ENCODE data around the gene NCAM2.

Gene NCAM2

DNA sequence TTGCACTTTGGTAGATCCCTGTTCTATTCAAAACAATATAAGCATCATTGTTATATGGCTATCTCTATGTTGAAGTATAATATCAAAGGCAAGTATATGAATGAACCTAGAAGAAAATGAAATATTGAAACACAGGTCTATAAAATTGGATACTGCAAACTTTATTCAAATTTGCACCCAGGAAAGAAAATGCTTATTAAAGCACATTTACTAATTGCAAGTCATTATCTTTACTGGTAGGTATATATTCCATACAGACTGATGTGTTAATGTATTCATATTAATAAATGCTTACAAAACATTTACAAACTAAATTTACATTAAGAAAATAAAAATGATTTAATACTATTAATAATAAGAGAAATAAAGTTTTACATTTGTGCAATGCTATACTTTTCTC lies 469.8 kb downstream of the NCAM2 start:
- no peak for TF ChIP-seq POLR2AphosphoS5 (IDR thresholded peaks at IDR 0.05; ENCODE audit: low read depth)
- TF ChIP-seq GABPA (IDR thresholded peaks at IDR 0.05; ENCODE audit: low read depth), result no peak
- TF ChIP-seq, protein P1, sequence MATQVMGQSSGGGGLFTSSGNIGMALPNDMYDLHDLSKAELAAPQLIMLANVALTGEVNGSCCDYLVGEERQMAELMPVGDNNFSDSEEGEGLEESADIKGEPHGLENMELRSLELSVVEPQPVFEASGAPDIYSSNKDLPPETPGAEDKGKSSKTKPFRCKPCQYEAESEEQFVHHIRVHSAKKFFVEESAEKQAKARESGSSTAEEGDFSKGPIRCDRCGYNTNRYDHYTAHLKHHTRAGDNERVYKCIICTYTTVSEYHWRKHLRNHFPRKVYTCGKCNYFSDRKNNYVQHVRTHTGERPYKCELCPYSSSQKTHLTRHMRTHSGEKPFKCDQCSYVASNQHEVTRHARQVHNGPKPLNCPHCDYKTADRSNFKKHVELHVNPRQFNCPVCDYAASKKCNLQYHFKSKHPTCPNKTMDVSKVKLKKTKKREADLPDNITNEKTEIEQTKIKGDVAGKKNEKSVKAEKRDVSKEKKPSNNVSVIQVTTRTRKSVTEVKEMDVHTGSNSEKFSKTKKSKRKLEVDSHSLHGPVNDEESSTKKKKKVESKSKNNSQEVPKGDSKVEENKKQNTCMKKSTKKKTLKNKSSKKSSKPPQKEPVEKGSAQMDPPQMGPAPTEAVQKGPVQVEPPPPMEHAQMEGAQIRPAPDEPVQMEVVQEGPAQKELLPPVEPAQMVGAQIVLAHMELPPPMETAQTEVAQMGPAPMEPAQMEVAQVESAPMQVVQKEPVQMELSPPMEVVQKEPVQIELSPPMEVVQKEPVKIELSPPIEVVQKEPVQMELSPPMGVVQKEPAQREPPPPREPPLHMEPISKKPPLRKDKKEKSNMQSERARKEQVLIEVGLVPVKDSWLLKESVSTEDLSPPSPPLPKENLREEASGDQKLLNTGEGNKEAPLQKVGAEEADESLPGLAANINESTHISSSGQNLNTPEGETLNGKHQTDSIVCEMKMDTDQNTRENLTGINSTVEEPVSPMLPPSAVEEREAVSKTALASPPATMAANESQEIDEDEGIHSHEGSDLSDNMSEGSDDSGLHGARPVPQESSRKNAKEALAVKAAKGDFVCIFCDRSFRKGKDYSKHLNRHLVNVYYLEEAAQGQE (IDR thresholded peaks at IDR 0.05; ENCODE audit: insufficient replicate concordance, low read depth), result no peak
- no peak for DNase-seq (ENCODE audit: low read depth in 1 of 2, low spot score in 1 of 2)
- Histone ChIP-seq H3K27me3 (ENCODE audit: insufficient read depth, poor library complexity, severe bottlenecking) (no peaks in the 10 kb centered on the region), H3K4me3 (replicated peaks; ENCODE audit: insufficient read depth, low read length) (no peak overlapping the region), H3K27ac (replicated peaks) (no peak overlapping the region)

DNA sequence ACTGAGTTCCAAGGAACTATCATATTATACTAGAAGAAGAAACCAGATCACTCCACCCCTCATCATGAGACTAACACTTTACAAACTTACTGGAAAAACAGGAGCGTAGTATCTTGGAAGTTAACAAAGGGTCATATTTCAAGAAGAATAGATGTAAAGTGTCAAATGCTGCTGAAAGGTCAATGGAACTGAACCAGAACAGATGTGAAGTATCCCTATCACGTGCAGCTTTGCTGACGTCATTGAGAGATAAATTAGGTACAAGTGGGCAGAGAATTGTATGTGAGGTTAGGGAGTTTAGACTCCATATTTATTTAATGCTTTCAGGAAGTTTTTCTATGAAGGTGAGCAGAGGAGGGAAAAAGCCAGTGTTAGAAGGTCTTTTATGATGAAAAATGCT lies 483.0 kb downstream of the NCAM2 start:
- TF ChIP-seq SPI1 (IDR thresholded peaks at IDR 0.05; ENCODE audit: borderline replicate concordance, low read depth) (no peak), GABPA (IDR thresholded peaks at IDR 0.05; ENCODE audit: low read depth) (no peak)
- TF ChIP-seq, protein P2, sequence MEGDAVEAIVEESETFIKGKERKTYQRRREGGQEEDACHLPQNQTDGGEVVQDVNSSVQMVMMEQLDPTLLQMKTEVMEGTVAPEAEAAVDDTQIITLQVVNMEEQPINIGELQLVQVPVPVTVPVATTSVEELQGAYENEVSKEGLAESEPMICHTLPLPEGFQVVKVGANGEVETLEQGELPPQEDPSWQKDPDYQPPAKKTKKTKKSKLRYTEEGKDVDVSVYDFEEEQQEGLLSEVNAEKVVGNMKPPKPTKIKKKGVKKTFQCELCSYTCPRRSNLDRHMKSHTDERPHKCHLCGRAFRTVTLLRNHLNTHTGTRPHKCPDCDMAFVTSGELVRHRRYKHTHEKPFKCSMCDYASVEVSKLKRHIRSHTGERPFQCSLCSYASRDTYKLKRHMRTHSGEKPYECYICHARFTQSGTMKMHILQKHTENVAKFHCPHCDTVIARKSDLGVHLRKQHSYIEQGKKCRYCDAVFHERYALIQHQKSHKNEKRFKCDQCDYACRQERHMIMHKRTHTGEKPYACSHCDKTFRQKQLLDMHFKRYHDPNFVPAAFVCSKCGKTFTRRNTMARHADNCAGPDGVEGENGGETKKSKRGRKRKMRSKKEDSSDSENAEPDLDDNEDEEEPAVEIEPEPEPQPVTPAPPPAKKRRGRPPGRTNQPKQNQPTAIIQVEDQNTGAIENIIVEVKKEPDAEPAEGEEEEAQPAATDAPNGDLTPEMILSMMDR (IDR thresholded peaks at IDR 0.05; ENCODE audit: insufficient read depth, low read length), result no peak
- H3K4me3 ChIP-seq (replicated peaks; ENCODE audit: insufficient read depth, low read length), result no peak overlapping the region
- no peaks in the 10 kb centered on the region for H3K27me3 ChIP-seq (ENCODE audit: insufficient read depth, poor library complexity, severe bottlenecking)
- H3K27ac ChIP-seq (replicated peaks), result no peak overlapping the region
- no peak for DNase-seq (ENCODE audit: low read depth in 1 of 2, low spot score in 1 of 2)

DNA sequence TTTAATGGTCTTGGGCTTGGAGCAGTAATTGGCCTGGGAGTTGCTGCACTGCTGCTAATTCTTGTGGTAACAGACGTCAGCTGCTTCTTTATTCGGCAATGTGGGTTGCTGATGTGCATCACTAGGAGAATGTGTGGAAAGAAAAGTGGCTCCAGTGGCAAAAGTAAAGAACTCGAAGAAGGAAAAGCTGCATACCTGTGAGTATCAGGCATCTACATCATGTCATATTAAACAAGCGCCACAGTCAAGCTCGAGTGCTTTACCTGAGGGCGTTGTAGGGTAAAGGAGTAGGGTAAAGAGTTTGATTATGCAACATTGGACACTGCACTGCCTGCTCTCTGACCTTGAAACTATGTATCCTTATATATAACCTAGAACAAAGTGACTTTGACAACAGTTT lies 510.6 kb downstream of the NCAM2 start:
- no peaks in the 10 kb centered on the region for H3K27me3 ChIP-seq (ENCODE audit: insufficient read depth, poor library complexity, severe bottlenecking)
- H3K27ac ChIP-seq (replicated peaks), result no peak overlapping the region
- no peak overlapping the region for H3K4me3 ChIP-seq (replicated peaks; ENCODE audit: insufficient read depth, low read length)
- DNase-seq (ENCODE audit: low read depth in 1 of 2, low spot score in 1 of 2), result no peak
- TF ChIP-seq, protein P2 (IDR thresholded peaks at IDR 0.05; ENCODE audit: insufficient read depth, low read length), result no peak
- TF ChIP-seq GABPA (IDR thresholded peaks at IDR 0.05; ENCODE audit: low read depth) (no peak), SPI1 (IDR thresholded peaks at IDR 0.05; ENCODE audit: borderline replicate concordance, low read depth) (no peak), POLR2AphosphoS5 (IDR thresholded peaks at IDR 0.05; ENCODE audit: low read depth) (no peak)
- TF ChIP-seq, protein P1 (IDR thresholded peaks at IDR 0.05; ENCODE audit: insufficient replicate concordance, low read depth), result no peak

DNA sequence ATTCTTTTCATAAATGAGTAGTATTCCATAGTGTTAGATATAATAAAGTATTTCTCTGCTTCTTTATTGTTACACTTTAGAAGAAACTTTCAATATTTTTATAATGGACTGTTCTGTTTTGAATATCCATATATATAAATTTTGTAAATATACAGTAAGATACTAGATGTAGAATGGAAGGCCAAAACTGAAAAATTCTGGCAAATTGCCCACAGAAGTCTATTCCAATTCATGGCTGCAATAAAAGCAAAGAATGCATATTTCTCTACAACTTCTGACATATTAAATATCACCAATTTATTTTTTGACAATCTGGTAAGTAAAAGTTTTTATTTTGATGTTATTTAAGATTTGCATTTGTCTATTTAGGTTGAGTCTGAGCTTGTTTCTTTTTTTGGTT lies 532.5 kb downstream of the NCAM2 start:
- no peak overlapping the region for H3K27ac ChIP-seq (replicated peaks)
- no peaks in the 10 kb centered on the region for H3K27me3 ChIP-seq (ENCODE audit: insufficient read depth, poor library complexity, severe bottlenecking)
- TF ChIP-seq, protein P1 (IDR thresholded peaks at IDR 0.05; ENCODE audit: insufficient replicate concordance, low read depth), result no peak
- TF ChIP-seq, protein P2 (IDR thresholded peaks at IDR 0.05; ENCODE audit: insufficient read depth, low read length), result no peak
- TF ChIP-seq GABPA (IDR thresholded peaks at IDR 0.05; ENCODE audit: low read depth) (no peak), SPI1 (IDR thresholded peaks at IDR 0.05; ENCODE audit: borderline replicate concordance, low read depth) (no peak), POLR2AphosphoS5 (IDR thresholded peaks at IDR 0.05; ENCODE audit: low read depth) (no peak)
- DNase-seq (ENCODE audit: low read depth in 1 of 2, low spot score in 1 of 2), result no peak
- no peak overlapping the region for H3K4me3 ChIP-seq (replicated peaks; ENCODE audit: insufficient read depth, low read length)

Data from HL-60 (cell line).